ENCODE results near the gene FKBP7.

The FKBP7 gene

DNA sequence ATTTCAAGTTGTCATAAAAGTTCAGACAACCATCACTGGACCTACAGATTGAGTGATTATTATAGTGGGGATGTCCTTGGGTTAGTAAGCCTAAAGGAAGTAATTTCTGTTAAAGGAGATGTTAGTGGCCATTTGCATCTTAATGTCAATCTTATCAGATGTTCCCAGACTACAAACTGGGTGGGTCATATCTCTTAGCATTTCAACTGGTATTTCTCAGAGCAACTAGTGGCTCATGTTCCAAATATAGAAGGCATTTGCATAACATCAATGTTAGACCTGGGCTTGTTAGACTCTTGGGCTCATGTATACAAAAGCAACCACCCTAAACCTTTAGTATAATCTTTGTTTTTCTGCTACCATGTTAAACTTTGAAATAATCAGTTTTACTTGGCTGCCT is 19.7 kb upstream of the FKBP7 start:
- no peak for DNase-seq (ENCODE audit: low read depth)
- no peak for TF ChIP-seq CTCF (IDR thresholded peaks at IDR 0.05; ENCODE audit: low read depth, low read length, missing control alignments)
- in situ Hi-C loops (cut with HindIII; ENCODE audit: low sequenced_read_pairs), result no loop called here
- H3K4me3 ChIP-seq (ENCODE audit: low read depth, low read length), result no peak overlapping the region

DNA sequence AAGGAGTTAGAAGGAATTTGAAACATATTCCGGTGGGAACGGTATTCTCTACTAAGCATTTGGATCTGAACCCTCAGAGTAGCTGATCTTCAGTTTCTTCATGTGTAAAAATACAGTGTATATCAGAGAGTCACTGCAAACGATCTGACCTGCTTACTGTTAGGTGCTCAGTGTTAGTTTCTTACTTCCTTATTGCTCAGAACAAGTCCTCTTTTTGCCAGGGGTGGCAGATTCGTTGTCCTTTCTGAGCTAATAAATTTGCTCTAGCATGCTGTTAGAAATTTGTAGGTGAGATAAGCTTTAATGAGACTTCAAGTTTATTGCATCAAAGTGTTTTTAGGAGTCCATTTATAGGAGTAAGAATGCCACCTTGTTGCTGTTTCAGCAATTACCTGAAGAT is 17.6 kb upstream of the FKBP7 start:
- no peak for DNase-seq (ENCODE audit: low read depth)
- in situ Hi-C loops (cut with HindIII; ENCODE audit: low sequenced_read_pairs), result no loop called here
- TF ChIP-seq CTCF (IDR thresholded peaks at IDR 0.05; ENCODE audit: low read depth, low read length, missing control alignments), result no peak
- H3K4me3 ChIP-seq (ENCODE audit: low read depth, low read length), result no peak overlapping the region

DNA sequence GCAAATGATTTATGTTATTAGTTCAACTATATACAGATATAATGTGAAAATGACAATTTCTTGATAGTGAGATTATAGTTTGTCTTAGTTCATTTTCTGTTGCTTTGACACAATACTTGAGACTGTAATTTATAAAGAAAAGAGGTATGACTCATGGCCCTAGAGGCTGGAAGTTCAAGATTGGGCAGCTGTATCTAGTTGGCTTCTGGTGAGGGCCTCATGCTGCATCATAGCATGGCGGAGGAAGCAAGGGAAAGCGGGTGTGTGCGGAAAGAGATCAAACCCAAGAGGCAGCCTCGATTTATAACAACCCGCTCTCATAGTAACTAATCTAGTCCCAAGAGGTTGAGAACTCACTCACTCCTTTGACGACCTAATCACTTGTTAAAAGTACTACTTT is 13.2 kb upstream of the FKBP7 start:
- DNase-seq (ENCODE audit: low read depth), result no peak
- TF ChIP-seq CTCF (IDR thresholded peaks at IDR 0.05; ENCODE audit: low read depth, low read length, missing control alignments), result no peak
- no peak overlapping the region for H3K4me3 ChIP-seq (ENCODE audit: low read depth, low read length)
- in situ Hi-C loops (cut with HindIII; ENCODE audit: low sequenced_read_pairs), result no loop called here

GRCh38 chr2:178485356-178485755 is 7.0 kb upstream of the FKBP7 start:
- no peak for DNase-seq (ENCODE audit: low read depth)
- TF ChIP-seq CTCF (IDR thresholded peaks at IDR 0.05; ENCODE audit: low read depth, low read length, missing control alignments), result no peak
- H3K4me3 ChIP-seq (ENCODE audit: low read depth, low read length), result no peak overlapping the region
- in situ Hi-C loops (cut with HindIII; ENCODE audit: low sequenced_read_pairs), result no loop called here

GRCh38 chr2:178484245-178485041 is 6.0 kb upstream of the FKBP7 start:
- in situ Hi-C loops (cut with HindIII; ENCODE audit: low sequenced_read_pairs), result no loop called here
- no peak overlapping the region for H3K4me3 ChIP-seq (ENCODE audit: low read depth, low read length)
- DNase-seq (ENCODE audit: low read depth), result no peak
- TF ChIP-seq CTCF (IDR thresholded peaks at IDR 0.05; ENCODE audit: low read depth, low read length, missing control alignments), result no peak

DNA sequence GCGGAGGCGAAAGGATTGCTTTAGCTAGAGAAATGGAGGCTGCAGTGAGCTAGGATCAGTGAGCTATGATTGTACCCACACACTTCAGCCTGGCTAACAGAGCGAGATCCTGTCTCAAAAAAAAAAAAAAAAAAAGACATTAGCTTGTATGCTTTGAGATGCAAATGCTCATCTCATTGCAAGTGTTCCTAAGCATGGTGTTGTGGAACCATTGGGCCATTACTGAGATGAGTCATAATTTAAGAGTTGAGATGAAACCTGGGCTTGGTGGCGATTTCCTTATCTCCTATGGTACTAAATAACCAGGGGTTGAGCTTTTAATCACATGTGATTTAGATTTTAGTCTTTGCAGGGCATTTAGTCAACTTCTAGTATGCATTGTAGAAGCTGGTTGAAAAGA is 4.0 kb upstream of the FKBP7 start:
- in situ Hi-C loops (cut with HindIII; ENCODE audit: low sequenced_read_pairs), result no loop called here
- TF ChIP-seq CTCF (IDR thresholded peaks at IDR 0.05; ENCODE audit: low read depth, low read length, missing control alignments), result no peak
- no peak for DNase-seq (ENCODE audit: low read depth)
- H3K4me3 ChIP-seq (ENCODE audit: low read depth, low read length), result no peak overlapping the region
